GM21717 (cell line): ENCODE data around the gene FBXO15.
A peak's percentile ranks its signal among the peaks of the same experiment; 100 is the strongest.

Source experiments
- ATAC-seq: cut with Tn5 transposase; IDR thresholded peaks from one replicate; pipeline ENCODE4 v1.9.1; 2021; ENCODE audit warnings: mild to moderate bottlenecking, moderate library complexity; ENCODE audit not compliant: unreplicated experiment

FBXO15 gene

DNA sequence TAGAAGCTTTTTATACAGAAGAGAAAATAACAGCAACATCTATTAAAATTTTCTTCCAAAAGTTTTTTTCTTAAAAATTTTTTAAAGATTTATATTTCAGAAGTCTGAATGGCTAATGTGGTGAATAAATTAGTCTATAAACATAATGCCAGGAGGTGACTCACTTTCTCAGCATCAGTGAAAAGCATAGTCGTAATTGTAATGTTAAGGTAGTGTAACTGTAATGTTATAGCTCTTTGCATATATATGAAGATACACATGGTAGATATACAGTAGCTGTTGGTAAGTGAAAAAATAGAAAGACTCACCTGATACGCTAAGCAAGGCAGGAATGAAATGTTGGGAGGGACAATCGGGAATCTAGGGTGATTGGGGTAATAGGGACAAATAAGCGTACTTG, 6.2 kb upstream of the FBXO15 start:
- no peak for ATAC-seq

DNA sequence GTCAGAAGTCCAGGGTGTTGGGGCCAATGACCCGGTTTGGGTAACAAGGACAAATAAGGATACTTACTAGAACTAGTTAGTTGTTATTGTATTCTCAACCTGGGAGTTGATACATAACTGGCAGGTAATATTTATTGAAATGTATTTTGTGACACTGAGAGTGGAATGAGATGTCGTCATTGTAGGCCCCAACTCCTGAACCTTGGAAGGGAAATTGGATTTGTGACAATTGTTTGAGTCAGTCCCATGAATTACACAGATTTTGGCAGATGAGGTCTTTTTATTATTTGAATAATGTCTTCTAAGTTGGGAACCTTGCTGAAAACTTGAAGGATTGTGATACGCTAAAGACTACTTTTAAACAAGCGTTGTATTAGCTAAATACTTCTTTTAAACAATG, 5.7 kb upstream of the FBXO15 start:
- no peak for ATAC-seq

DNA sequence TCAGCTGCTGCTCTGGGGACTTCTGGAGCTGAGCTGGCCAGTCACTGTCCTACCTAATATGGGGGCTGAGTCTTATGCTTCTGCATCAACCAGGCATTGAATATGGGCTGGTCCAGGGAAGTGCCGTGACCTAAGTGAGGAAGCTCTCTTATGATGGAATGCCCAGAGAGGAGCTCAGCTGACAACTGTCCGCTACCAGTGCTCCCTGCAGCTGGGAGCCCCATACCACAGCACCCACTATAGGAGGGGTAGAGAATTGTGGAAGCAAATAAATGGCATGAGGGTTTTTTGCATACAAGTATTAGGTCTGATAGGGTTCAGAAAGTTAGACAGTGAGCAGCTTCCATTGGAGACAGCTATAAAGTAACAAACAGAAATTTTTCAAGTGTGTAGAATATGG, 5.2 kb upstream of the FBXO15 start:
- ATAC-seq = no peak

DNA sequence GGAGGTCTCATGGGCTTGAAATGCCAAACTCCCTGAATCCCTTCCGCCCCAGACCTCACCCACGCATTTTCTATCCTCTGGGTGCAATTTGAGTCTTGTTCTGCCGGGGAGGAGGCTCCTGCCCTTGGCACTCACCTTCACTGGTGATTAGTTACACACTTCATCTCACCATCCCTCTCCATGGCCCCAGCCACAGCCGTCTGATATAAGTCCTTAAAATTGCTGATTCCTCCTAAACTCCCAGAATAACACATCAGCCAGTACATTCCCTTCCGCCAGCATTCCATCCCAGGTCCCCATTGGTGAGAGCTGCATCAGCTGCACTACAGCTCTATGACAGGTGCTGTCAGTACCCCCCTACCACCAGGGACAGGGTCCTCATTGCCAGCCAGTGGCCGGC, 4.6 kb upstream of the FBXO15 start:
- ATAC-seq = no peak

DNA sequence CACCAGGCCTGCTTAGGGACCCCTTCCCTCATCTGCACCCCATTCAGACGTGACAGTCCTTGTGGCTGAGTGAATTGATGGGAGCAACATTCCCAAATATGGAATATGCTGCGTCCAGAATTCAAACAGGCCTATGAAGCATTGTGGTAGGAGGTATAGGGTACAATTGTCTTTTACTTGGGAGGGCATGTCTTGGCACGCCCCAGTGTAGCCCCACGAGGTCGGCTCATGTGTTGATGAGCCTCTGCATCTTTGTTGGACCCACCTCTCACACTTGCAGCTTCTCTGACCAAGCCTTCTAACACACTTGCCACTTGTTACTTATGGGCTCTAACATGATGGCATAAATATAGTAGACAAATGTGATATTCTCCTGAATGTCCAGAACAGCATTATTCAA, 2.2 kb upstream of the FBXO15 start:
- ATAC-seq = no peak

DNA sequence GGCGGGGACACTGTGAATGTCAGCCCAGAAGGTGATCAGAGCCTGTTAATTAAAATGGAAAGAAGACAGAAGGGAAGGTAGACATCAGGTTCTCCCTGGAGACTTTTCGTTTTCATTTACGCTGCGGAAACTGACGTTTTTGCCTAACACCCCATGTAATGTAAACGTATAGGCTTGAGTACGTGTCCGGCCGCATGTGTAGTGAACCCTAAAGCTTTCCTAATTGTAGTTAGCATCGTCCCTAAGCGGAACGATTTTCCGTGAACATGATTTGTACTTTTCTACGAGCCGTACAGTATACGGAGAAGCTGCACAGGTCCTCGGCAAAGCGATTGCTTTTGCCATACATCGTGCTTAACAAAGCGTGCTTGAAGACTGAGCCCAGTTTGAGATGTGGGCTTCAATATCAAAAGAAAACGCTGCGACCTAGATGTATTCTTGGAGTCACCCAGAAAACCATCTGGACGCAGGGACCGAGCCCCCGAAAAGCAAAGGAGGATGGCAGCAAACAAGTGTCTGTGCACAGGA, 973 bp upstream of the FBXO15 start:
- ATAC-seq = peak; percentile 12

DNA sequence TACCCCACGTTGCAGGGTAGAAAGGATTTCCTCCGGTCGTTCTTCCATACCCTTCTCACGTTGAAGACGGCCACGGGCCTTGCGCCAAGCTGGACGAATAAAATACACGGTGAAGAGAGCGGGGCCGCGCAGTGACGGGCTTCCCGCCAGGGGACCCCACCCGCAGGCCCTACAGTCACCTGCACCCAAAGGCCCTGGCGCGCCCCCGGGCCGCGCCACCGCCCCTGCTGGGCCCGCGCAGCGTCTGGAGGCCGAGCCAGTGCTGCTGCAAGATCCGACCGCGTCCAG, 199 bp downstream of the FBXO15 start:
- no peak for ATAC-seq

DNA sequence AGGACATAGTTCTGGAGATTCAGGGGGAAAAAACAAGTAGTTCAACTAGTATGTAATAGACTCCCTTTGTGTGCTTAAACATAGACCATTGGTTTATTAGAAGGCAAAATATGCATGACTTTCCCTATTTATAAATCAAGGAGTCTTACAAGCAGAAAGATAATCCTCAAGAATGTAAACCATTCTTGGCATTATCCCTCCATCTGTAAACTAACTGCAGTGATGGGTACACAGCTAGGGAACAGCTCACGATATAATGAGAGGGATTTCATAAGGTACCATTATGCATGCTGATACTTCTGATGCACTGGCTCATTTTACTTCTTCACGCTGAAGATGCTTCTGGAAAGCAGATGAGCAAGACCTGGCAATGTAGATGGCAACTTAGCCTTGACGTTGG, 878 bp downstream of the FBXO15 start:
- ATAC-seq = no peak

DNA sequence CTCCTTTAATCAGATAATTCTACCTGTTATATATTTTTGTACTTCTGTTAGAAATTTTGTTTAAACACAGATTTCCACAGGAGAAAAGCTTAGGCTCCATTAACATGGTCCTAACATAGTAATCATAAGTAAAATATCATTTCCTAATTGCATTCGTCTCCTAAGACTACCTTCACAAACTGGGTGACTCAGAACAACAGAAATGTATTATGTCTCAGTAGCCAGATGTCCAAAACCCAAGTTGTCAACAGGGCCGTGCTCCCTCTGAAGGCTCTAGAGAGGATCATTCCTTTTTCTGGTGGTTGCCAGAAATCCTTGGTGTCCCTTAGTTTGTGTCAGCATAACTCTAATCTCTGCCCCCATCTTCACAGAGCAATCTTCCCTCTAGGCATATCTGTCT, 5.4 kb downstream of the FBXO15 start:
- ATAC-seq = no peak

DNA sequence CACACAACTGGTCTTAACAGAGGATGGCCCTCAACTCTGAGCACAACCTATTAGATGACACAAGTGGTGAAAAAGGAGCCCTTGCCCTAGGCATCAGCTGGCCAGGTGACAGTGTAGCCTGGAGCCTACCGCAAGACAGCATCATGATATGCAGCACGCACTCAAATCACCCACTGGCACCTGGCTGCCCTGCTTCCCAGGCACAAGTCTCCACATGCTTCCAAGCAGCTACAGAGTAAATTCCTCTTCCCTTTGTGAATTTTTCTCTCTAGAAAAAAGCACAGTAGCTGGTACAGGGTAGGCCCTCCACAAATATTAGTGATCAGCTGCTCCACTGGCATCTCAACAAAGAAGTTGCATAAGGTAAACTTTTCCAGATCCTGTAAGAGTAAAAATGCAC, 6.0 kb downstream of the FBXO15 start:
- ATAC-seq = no peak

DNA sequence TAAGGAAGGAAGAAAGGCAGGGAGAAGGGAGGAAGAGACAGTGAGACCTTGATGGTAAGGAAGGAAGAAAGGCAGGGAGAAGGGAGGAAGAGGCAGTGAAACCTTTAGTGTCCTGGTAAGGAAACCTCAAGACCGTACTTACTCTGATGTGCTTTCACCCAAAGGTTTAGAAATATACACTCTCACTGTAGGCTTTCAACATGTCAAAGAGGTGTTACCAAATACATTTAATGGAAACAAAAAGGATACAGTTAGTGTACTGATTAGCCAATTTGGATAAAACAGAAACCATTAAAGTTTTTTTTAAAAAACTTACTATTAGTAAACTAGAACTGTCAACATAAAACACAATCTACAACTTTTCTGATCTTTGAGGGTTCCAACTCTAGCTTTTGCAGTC, 7.1 kb downstream of the FBXO15 start:
- no peak for ATAC-seq

DNA sequence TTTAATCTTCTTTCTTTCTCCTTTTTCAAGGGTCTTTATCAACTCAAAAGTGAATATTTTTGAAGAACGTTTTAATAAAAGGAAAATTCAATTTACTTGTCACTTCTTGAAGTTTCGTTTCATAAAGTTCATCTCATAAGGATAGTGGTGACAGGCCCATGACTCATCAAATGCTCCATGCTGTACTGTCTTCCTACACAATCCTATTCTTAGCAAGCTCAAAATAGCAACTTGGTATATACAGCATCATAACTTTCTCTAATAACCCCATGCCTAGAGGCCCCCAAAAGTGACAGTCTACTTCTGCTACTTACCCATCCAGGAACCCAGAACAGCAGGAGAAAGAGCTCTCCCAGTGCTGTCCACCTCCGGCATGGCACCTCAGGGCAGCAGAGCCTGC, 7.7 kb downstream of the FBXO15 start:
- ATAC-seq = no peak

DNA sequence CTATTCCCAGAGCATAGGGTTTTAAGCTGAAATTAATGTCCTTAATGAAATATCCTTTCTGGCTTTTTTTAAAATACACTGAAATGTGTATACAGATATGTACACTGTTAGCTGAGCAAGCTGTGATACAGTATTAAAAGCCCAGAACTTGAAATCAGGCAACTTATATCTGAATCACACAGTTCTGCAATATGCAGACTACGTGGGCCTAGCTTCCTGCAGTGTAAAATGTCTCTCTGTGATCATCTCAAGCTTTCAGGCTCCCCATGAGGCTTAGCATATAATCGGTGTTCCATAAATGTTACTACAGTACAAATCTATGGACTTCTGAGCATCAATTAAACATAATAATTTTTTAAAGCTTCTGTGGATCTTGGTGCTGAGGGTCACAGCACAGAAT, 8.2 kb downstream of the FBXO15 start:
- ATAC-seq = no peak

DNA sequence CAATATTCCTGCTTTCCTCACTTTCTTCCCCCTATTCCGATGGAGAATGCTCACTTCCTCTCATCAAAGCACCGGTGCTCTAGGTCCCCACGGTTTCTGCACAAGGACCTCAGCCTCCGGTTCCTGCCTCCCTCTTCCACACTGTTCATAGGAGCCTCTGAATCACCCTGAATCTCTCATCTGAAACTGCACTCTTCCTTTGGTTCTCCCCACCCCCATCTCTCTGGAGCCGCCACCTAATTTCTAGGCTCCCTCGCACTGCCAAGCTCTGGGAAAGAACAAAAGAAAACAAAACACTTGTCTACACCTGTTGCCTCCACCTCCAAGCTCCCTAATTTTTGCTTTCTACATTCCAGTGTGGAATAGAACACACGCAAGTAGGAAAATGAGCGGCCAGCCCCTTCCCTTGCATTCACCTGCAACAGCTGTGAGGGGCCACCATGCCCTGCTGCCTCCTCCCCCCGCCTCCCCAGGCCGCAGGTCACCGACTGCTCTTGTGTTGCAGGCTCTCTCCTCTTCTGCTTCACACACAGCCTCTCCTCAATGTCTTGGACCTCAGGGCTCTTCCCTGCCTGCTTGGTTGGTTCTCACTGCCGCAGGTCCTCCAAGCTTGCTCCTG, 9.6 kb downstream of the FBXO15 start:
- ATAC-seq = no peak

DNA sequence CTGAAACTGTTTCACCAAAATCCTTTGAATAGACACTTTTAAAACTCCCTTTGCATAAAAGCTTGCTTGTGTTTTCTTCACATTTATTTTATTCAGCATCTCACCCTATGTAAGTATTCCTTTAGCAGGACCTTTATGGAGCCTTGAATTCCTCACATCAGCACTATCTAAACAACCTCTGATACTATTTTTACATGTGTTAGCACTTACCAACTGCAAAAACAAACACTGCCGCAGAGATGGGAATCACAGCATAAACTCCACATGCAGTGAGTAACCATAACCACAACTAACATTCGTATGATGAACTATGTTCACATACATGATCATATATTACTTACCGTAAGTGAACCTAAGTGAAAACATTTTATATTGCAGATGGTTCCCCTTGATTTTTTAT, 15.4 kb downstream of the FBXO15 start:
- ATAC-seq = no peak

DNA sequence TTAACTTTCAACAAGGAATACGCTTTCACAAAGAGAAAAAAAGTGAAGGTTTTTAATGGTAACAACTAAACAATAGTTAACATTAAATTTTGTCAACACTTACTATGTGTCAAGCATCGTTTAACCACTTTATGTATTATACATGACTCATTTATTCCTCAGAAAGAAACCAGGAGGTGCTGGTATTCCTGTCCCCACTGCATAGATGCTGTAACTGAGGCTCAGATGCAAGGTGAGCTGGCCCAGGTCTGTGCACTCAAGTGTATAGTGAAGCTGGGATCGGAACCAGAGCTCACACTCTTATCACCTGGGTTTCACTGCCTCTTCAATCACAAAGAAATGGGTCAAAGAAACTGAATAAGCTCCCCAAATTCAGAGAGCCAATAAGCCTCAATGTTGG, 16.5 kb downstream of the FBXO15 start:
- no peak for ATAC-seq

DNA sequence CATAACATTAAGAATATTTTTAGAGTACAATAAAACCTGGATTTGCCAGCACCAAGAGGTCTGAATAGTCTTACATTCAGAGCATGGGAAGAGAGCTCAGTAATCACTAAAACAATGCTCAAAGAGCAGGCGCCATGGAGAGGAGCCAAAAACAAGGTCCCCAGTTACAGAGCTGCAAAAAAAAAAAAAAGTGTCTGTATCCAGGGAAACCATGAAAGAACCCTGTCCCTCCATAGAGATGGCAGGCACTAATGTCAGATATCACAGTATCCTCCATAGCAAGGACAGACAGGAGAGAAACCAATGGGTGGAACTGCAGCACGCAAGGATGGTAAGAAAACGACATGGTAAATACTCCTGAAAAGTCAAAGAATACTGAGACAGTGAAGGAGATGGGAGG, 19.5 kb downstream of the FBXO15 start:
- no peak for ATAC-seq

DNA sequence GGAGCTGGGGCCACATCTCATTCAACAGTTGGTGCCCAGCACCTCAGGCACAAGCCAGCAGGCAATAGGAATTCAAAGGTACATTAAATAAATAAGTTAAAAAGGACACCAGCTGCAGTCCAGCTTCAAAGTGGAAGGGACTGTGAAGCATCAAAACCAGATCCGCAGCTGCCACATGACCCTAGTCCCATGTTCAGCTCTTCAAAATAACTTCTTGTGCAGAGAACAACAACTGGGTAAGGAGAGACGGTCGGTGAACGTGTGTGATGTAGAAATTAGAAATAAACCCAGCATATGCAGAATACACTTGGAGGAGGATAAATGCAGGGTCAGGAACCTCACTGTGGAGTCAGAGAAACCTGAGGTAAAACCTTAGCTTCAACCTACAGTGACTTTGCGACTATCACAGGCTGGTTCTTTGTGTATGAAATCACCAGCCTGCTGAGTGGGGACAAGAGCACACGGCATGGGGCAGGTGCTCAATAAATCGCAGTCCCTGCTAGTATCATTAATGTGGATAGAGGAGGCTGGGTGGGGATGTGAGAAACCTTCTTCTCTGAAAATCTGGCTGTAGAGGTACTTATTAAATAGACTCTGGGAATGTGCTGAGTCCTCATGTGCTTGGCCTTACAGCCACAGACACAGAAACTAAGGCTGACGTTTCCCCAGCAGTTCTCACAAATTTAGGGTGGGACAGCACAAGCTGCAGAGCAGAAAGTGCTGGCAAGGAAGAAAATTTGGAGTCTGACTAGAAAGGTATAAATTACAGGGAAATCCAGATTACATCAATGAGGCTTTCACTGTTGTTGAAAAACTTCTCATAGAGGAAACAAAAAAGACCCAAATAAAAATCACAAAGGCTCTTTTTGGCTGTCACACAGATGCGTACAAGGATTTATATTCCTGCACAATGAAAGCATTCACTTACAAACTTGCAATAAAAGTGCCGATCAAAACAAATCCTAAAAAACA, 20.7 kb downstream of the FBXO15 start:
- no peak for ATAC-seq

DNA sequence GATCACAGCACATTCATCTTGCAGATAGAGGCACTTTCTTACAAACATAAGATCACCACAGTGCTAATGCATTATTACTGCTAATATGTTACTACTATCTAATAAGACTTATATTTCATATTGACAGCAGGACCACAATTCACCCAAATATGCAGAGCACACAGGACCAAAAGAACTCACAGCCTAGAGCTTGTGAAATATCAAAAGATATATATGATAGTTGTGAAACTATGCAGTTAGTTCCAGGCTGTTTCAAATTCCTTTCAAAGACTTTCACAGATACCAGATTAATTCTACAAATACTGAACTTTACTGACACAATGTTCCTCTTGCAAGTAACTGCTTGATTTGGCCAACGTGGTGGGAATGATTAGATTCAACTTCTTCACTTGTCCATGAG, 23.0 kb downstream of the FBXO15 start:
- ATAC-seq = no peak

DNA sequence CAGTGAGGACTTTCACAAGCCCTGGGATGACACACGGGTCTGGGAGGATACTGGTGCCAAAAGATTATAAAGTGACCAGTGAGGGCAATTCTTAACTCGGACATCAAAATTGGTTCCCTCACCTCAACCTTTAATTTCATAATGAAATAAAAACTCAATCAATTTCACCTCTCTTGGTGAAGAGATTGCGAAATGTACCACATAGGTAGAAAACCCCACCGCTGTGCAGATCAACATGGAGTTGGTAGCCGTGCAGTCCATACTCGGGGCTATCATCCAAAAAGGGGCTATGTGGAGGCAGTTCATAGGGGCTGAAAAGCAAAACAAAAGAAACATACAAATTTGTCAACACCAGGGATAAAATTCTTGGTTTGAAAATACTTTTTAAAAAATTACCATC, 24.4 kb downstream of the FBXO15 start:
- ATAC-seq = no peak

DNA sequence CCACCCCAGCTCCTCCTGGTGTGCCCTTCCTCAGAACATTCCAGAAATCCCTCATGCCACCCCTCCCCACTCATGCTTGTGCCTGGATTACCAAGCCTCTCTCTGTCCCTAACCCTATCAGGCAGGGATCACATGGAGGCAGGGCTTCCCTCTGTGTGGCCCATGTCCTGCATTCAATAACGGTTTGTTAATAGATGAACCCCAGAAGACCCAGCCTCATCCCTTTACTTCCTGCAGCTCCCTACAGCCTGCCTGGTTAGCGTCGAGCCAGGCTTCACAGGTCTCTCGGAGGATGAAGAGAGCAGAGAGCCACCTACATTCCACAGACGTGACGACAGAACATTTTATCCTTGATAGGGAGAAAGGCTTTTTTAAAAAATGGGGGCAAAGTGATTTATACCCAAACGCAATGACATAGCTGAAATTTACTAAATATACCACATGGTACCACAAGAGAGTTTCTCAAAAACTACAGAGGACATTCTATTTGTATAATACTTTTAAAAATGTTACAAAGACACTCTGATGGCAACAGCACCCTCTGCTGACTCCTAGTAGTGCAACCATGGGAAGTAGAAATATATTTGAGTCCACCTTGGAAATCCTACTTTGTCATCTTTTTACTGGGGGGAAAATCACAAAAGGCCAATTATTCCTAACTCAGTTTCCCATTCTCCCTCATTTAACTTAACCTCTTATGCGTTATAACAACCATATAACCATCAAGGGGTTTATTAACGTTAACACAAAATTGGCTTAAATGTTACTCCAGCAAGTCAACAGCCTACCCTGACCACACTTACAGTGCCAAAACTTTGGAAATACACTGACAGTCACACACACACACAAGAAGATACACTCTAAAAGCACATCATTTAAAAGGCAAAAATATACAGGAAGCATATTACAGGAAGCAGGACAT, 30.7 kb downstream of the FBXO15 start:
- no peak for ATAC-seq
